IMR-90 (cell line): Measurements from ENCODE around the gene KRTAP12-4. TPM values are rescaled to one million over a fixed set of nuclear protein-coding genes. Genes with fewer than 3 reads are reported as not detected.

Source experiments
- ATAC-seq: fragments of 200-7000 bp; cut with Tn5 transposase; 2 replicates; pipeline ENCODE4 v1.9.1; 2020; ENCODE audit warnings: low read depth, mild to moderate bottlenecking, moderate library complexity
- BruUV-seq: library from RNA; stranded (reverse); fragments of 400-500 nt; replicated peaks from 2 replicates; lab custom pipeline; 2021; lab: Mats Ljungman, UMichigan
- CTCF ChIA-PET: fragments of 300-600 bp; formaldehyde crosslinking; extraction: SDS; loops from one replicate; lab custom pipeline; 2021; ENCODE audit warnings: antibody characterized with exemption; lab: Yijun Ruan, JAX
- POLR2A ChIA-PET: fragments of 300-600 bp; sonication (Branson Sonifier 250); formaldehyde crosslinking; loops from one replicate; lab custom pipeline; 2022; ENCODE audit warnings: antibody characterized with exemption; ENCODE audit not compliant: unreplicated experiment; lab: Charles Lee
- DNase-seq: peaks from one replicate; pipeline ENCODE4 v3.0.0; 2013
- H2AFZ ChIP-seq: replicated peaks from 2 replicates; pipeline ENCODE3; 2013; ENCODE audit warnings: low read length, mild to moderate bottlenecking; ENCODE audit not compliant: poor library complexity
- H2AK5ac ChIP-seq: 2 replicates; pipeline ENCODE4 v1.6.1; 2013; ENCODE audit warnings: low read depth, low read length, inconsistent platforms
- H2AK9ac ChIP-seq: replicated peaks from 2 replicates; pipeline ENCODE3; 2013; ENCODE audit warnings: mild to moderate bottlenecking, low read depth, low read length, moderate library complexity; ENCODE audit not compliant: poor library complexity
- H2BK120ac ChIP-seq: 2 replicates; pipeline ENCODE4 v1.6.1; 2013; ENCODE audit warnings: low read depth, low read length, inconsistent platforms
- H2BK15ac ChIP-seq: 3 replicates; pipeline ENCODE4 v1.6.1; 2013; ENCODE audit warnings: low read depth, low read length, inconsistent platforms
- H2BK20ac ChIP-seq: 2 replicates; pipeline ENCODE4 v1.6.1; 2013; ENCODE audit warnings: low read depth, mild to moderate bottlenecking, inconsistent platforms, low read length, moderate library complexity
- H2BK5ac ChIP-seq: 2 replicates; pipeline ENCODE4 v1.6.1; 2013; ENCODE audit warnings: mild to moderate bottlenecking, low read depth, low read length, inconsistent platforms; ENCODE audit not compliant: poor library complexity, severe bottlenecking
- H3K14ac ChIP-seq: replicated peaks from 2 replicates; pipeline ENCODE4 v1.6.1; 2013; ENCODE audit warnings: low read depth, low read length, inconsistent platforms
- H3K18ac ChIP-seq: 2 replicates; pipeline ENCODE4 v1.6.1; 2013; ENCODE audit warnings: low read depth, low read length, control low read depth
- H3K23ac ChIP-seq: 2 replicates; pipeline ENCODE4 v1.6.1; 2013; ENCODE audit warnings: low read depth, low read length, inconsistent platforms
- H3K27ac ChIP-seq: 2 replicates; pipeline ENCODE4 v1.5.1; 2013; ENCODE audit warnings: mild to moderate bottlenecking, control low read depth, low read length; ENCODE audit not compliant: insufficient read depth
- H3K27me3 ChIP-seq: 2 replicates; pipeline ENCODE4 v1.6.1; 2013; ENCODE audit warnings: low read length; ENCODE audit not compliant: control insufficient read depth, insufficient read depth
- H3K36me3 ChIP-seq: 2 replicates; pipeline ENCODE4 v1.6.1; 2013; ENCODE audit warnings: low read length, mixed read lengths; ENCODE audit not compliant: control insufficient read depth, insufficient read depth
- H3K4ac ChIP-seq: 2 replicates; pipeline ENCODE4 v1.6.1; 2013; ENCODE audit warnings: low read depth, low read length, inconsistent platforms
- H3K4me1 ChIP-seq: 2 replicates; pipeline ENCODE4 v1.6.1; 2013; ENCODE audit warnings: low read length, mixed read lengths; ENCODE audit not compliant: control insufficient read depth, insufficient read depth
- H3K4me2 ChIP-seq: 2 replicates; pipeline ENCODE4 v1.6.1; 2013; ENCODE audit warnings: low read depth, mild to moderate bottlenecking, control low read depth, low read length, moderate library complexity
- H3K4me3 ChIP-seq: 2 replicates; pipeline ENCODE4 v1.5.1; 2013; ENCODE audit warnings: low read depth, mild to moderate bottlenecking, control low read depth, low read length, moderate library complexity; ENCODE audit not compliant: insufficient read depth
- H3K56ac ChIP-seq: 2 replicates; pipeline ENCODE4 v1.6.1; 2013; ENCODE audit warnings: low read length, inconsistent platforms; ENCODE audit not compliant: insufficient read depth; ENCODE audit errors: extremely low read depth
- H3K79me1 ChIP-seq, 2 experiments: 2 replicates each; pipeline ENCODE4 v1.6.1; 2013; ENCODE audit warnings: low read length in 2 of 2, inconsistent platforms in 1 of 2, low read depth in 1 of 2
- H3K9ac ChIP-seq: 2 replicates; pipeline ENCODE4 v1.6.1; 2013; ENCODE audit warnings: low read depth, low read length, control low read depth
- H3K9me1 ChIP-seq: 2 replicates; pipeline ENCODE4 v1.6.1; 2013; ENCODE audit warnings: low read length, inconsistent platforms; ENCODE audit not compliant: insufficient read depth
- H3K9me3 ChIP-seq: 2 replicates; pipeline ENCODE4 v1.6.1; 2013; ENCODE audit warnings: low read length; ENCODE audit not compliant: control insufficient read depth, insufficient read depth
- H4K20me1 ChIP-seq: 2 replicates; pipeline ENCODE4 v1.6.1; 2013; ENCODE audit warnings: low read length, inconsistent platforms; ENCODE audit not compliant: insufficient read depth
- H4K5ac ChIP-seq: 2 replicates; pipeline ENCODE4 v1.6.1; 2013; ENCODE audit warnings: mild to moderate bottlenecking, low read depth, low read length, control low read depth
- H4K8ac ChIP-seq, 2 experiments: 2 replicates each; pipeline ENCODE4 v1.6.1; 2013; ENCODE audit warnings: low read depth in 2 of 2, low read length in 2 of 2, control low read depth in 1 of 2, inconsistent platforms in 1 of 2
- H4K91ac ChIP-seq: 2 replicates; pipeline ENCODE4 v1.6.1; 2013; ENCODE audit warnings: low read depth, low read length, inconsistent platforms; ENCODE audit not compliant: insufficient read depth
- BHLHE40 ChIP-seq: fragments of 150-350 bp; IDR thresholded peaks from 2 replicates; pipeline ENCODE4 v1.6.1; 2016; ENCODE audit warnings: mild to moderate bottlenecking, low read depth, low read length
- CEBPB ChIP-seq: IDR thresholded peaks from 2 replicates; pipeline ENCODE4 v1.6.1; 2012; ENCODE audit warnings: low read depth, low read length, improper control_type of control experiment
- CHD1 ChIP-seq: IDR thresholded peaks from 2 replicates; pipeline ENCODE4 v1.6.1; 2012; ENCODE audit warnings: low read depth, low read length, improper control_type of control experiment
- FOS ChIP-seq: fragments of 150-350 bp; IDR thresholded peaks from 2 replicates; pipeline ENCODE4 v1.6.1; 2016; ENCODE audit warnings: low read depth, low read length
- MAFK ChIP-seq: IDR thresholded peaks from 2 replicates; pipeline ENCODE4 v1.6.1; 2012; ENCODE audit warnings: low read depth, low read length, improper control_type of control experiment
- MAZ ChIP-seq: IDR thresholded peaks from 2 replicates; pipeline ENCODE4 v1.6.1; 2012; ENCODE audit warnings: low read depth, mild to moderate bottlenecking, low read length, improper control_type of control experiment, moderate library complexity, borderline replicate concordance
- MXI1 ChIP-seq: IDR thresholded peaks from 2 replicates; pipeline ENCODE4 v1.6.1; 2012; ENCODE audit warnings: low read depth, mild to moderate bottlenecking, low read length, moderate library complexity, borderline replicate concordance
- NFE2L2 ChIP-seq: fragments of 150-350 bp; IDR thresholded peaks from 2 replicates; pipeline ENCODE4 v1.6.1; 2016; ENCODE audit warnings: low read depth, mild to moderate bottlenecking, low read length
- POLR2A ChIP-seq: IDR thresholded peaks from 2 replicates; pipeline ENCODE4 v1.6.1; 2012; ENCODE audit warnings: mild to moderate bottlenecking, low read depth, low read length
- RAD21 ChIP-seq: IDR thresholded peaks from 2 replicates; pipeline ENCODE4 v1.6.1; 2012; ENCODE audit warnings: low read length, improper control_type of control experiment
- RCOR1 ChIP-seq: IDR thresholded peaks from 2 replicates; pipeline ENCODE4 v1.6.1; 2012; ENCODE audit warnings: mild to moderate bottlenecking, low read length, improper control_type of control experiment; ENCODE audit not compliant: insufficient replicate concordance
- RFX5 ChIP-seq: IDR thresholded peaks from 2 replicates; pipeline ENCODE4 v1.8.0; 2012; ENCODE audit warnings: low read depth, mild to moderate bottlenecking, low read length, moderate library complexity
- SMC3 ChIP-seq: fragments of 150-350 bp; IDR thresholded peaks from 2 replicates; pipeline ENCODE4 v1.6.1; 2016; ENCODE audit warnings: low read depth, mild to moderate bottlenecking, antibody characterized with exemption, low read length, moderate library complexity
- WGBS, 2 experiments: methylation state at CpG; one replicate each; pipeline versions ENCODE4 v1.1.5 to v1.1.7; 2013; ENCODE audit warnings: missing lambda C conversion rate in 2 of 2; ENCODE audit not compliant: insufficient read length in 1 of 2; ENCODE audit errors: extremely low coverage in 2 of 2; 5-methylcytosine and 5-hydroxymethylcytosine counted together
- dilution Hi-C: fragments of 300-500 bp; cut with HindIII; formaldehyde crosslinking; loops from one replicate; pipeline ENCODE4 v1.14.3; 2018; ENCODE audit warnings: low sequenced_read_pairs; ENCODE audit not compliant: unreplicated experiment
- in situ Hi-C: fragments of 300-500 bp; cut with MboI; formaldehyde crosslinking; loops from 3 replicates; pipeline ENCODE4 v1.14.3; 2019; ENCODE audit warnings: low sequenced_read_pairs, inconsistent platforms, mixed read lengths
- intact Hi-C: fragments of 100-400 bp; cut with micrococcal nuclease; formaldehyde crosslinking; loops from 2 replicates; pipeline ENCODE4 v1.10.0; 2022
- polyA plus RNA-seq, 3 experiments: library from polyadenylated mRNA; depleted of rRNA; stranded (reverse); fragments of >200 nt; gene quantifications; 2 replicates each; pipeline ENCODE4 v1.2.3, GENCODE V29; 2012; ENCODE audit warnings: low replicate concordance in 1 of 3
- total RNA-seq: library from RNA; depleted of rRNA; stranded (reverse); fragments of >200 nt; gene quantifications from 2 replicates; pipeline ENCODE4 v1.2.3, GENCODE V29; 2012
- TF ChIP-seq, protein P1 (sequence below): fragments of 150-350 bp; IDR thresholded peaks from 2 replicates; pipeline ENCODE4 v1.6.1; 2016; ENCODE audit warnings: low read depth, mild to moderate bottlenecking, low read length, moderate library complexity, borderline replicate concordance
- TF ChIP-seq, protein P2 (sequence below): fragments of 150-350 bp; IDR thresholded peaks from 2 replicates; pipeline ENCODE4 v1.6.1; 2017; ENCODE audit warnings: mild to moderate bottlenecking, antibody characterized with exemption, low read length, low read depth
- TF ChIP-seq, protein P3 (sequence below): conservative IDR thresholded peaks from 2 replicates; pipeline ENCODE4 v1.5.1; 2012; ENCODE audit warnings: mild to moderate bottlenecking, low read depth, low read length, improper control_type of control experiment

KRTAP12-4 gene
- total and polyA plus RNA-seq, 2 of the 4 experiments (the other 2 are of a cell fraction), result not detected

DNA sequence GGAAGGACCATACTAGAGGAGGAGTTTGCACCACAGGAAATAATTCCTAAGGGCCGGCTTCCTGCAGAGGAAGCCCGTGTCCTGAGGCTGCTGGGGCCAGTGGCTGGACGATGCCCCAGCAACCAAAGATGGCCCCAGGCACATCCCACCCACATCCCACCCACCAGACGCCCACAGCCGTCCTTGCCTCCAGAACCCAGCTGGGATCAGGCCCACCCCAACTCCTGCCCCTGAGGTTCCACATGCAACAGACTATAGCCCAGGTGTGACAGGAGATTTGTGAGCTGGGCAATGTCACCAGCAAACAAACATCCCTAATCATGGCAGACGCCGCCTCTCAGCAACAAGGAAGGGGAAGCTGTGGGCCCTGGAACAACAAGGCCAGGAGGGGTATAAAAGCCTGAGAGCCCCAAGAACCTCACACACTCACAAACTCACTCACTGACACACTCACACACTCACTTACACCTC lies 27.8 kb downstream of the KRTAP12-4 start, which contains the start of gene KRTAP10-9:
Gene KRTAP10-9 (plus strand): TSS at position 421 of the 471 bp plus-strand sequence. CDS start 79 bp downstream, outside the sequence.
- Histone ChIP-seq H3K9ac (no peak within 1 kb of the TSS), H3K9me3 (0 out of 2 replicates have a peak, but pooled peaks cover 2% of the 10 kb centered on the region), H3K4me2 (no peak within 1 kb of the TSS), H3K79me1 (no peaks in the 10 kb centered on the region), H3K9me1 (no peaks in the 10 kb centered on the region), H2BK20ac (no peak within 1 kb of the TSS), H4K20me1 (no peaks in the 10 kb centered on the region), H2AK5ac (no peak within 1 kb of the TSS), H4K8ac (no peak within 1 kb of the TSS), H4K91ac (no peak within 1 kb of the TSS), H3K27me3 (peaks cover 2% of the 10 kb centered on the region; the same call in 1 of the 2 replicates), H4K5ac (no peak within 1 kb of the TSS), H2BK120ac (no peak within 1 kb of the TSS), H3K56ac (no peak within 1 kb of the TSS), H3K27ac (no peak within 1 kb of the TSS), H3K23ac (no peak within 1 kb of the TSS), H3K18ac (no peak within 1 kb of the TSS), H3K4ac (no peak within 1 kb of the TSS), H2AFZ (no peak within 1 kb of the TSS), H2BK15ac (no peak within 1 kb of the TSS), H2BK5ac (no peak within 1 kb of the TSS), H2AK9ac (no peak within 1 kb of the TSS), H3K4me3 (no peak within 1 kb of the TSS), H3K4me1 (no peaks in the 10 kb centered on the region), H3K14ac (no peak within 1 kb of the TSS), H3K36me3 (no peaks in the 10 kb centered on the region)
- dilution Hi-C loops, result no loop called here
- TF ChIP-seq FOS, result no peak
- TF ChIP-seq, protein P1, sequence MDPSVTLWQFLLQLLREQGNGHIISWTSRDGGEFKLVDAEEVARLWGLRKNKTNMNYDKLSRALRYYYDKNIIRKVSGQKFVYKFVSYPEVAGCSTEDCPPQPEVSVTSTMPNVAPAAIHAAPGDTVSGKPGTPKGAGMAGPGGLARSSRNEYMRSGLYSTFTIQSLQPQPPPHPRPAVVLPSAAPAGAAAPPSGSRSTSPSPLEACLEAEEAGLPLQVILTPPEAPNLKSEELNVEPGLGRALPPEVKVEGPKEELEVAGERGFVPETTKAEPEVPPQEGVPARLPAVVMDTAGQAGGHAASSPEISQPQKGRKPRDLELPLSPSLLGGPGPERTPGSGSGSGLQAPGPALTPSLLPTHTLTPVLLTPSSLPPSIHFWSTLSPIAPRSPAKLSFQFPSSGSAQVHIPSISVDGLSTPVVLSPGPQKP, result no peak
- TF ChIP-seq MAZ, result no peak
- no peak for TF ChIP-seq RCOR1
- no peak for TF ChIP-seq RFX5
- TF ChIP-seq POLR2A, result no peak
- TF ChIP-seq BHLHE40, result no peak
- TF ChIP-seq, protein P2, sequence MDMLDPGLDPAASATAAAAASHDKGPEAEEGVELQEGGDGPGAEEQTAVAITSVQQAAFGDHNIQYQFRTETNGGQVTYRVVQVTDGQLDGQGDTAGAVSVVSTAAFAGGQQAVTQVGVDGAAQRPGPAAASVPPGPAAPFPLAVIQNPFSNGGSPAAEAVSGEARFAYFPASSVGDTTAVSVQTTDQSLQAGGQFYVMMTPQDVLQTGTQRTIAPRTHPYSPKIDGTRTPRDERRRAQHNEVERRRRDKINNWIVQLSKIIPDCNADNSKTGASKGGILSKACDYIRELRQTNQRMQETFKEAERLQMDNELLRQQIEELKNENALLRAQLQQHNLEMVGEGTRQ, result no peak
- no peak for TF ChIP-seq CHD1
- no peak for TF ChIP-seq MXI1
- TF ChIP-seq SMC3, result no peak
- TF ChIP-seq CEBPB, result no peak
- TF ChIP-seq NFE2L2, result no peak
- TF ChIP-seq, protein P3, sequence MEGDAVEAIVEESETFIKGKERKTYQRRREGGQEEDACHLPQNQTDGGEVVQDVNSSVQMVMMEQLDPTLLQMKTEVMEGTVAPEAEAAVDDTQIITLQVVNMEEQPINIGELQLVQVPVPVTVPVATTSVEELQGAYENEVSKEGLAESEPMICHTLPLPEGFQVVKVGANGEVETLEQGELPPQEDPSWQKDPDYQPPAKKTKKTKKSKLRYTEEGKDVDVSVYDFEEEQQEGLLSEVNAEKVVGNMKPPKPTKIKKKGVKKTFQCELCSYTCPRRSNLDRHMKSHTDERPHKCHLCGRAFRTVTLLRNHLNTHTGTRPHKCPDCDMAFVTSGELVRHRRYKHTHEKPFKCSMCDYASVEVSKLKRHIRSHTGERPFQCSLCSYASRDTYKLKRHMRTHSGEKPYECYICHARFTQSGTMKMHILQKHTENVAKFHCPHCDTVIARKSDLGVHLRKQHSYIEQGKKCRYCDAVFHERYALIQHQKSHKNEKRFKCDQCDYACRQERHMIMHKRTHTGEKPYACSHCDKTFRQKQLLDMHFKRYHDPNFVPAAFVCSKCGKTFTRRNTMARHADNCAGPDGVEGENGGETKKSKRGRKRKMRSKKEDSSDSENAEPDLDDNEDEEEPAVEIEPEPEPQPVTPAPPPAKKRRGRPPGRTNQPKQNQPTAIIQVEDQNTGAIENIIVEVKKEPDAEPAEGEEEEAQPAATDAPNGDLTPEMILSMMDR, result no peak
- no peak for TF ChIP-seq MAFK
- TF ChIP-seq RAD21, result no peak
- in situ Hi-C loops, result no loop called here
- no peak for DNase-seq
- CTCF ChIA-PET, result no interaction called here
- intact Hi-C loops, result no loop called here
- BruUV-seq, result no TSS peak
- POLR2A ChIA-PET, result no interaction called here
- WGBS, 2 experiments, result no CpG with 5 or more reads among the region's 7 CpGs
- ATAC-seq, result no peak
